IMR-90 (cell line): Measurements from ENCODE around the gene IGFBP7. TPM values are rescaled to one million over a fixed set of nuclear protein-coding genes. Genes with fewer than 3 reads are reported as not detected.

Experiments
- ATAC-seq: fragments of 200-7000 bp; cut with Tn5 transposase; 2 replicates; pipeline ENCODE4 v1.9.1; 2020; ENCODE audit warnings: low read depth, mild to moderate bottlenecking, moderate library complexity
- BruUV-seq: library from RNA; stranded (reverse); fragments of 400-500 nt; replicated peaks from 2 replicates; lab custom pipeline; 2021; lab: Mats Ljungman, UMichigan
- CTCF ChIA-PET: fragments of 300-600 bp; formaldehyde crosslinking; extraction: SDS; loops from one replicate; lab custom pipeline; 2021; ENCODE audit warnings: antibody characterized with exemption; lab: Yijun Ruan, JAX
- POLR2A ChIA-PET: fragments of 300-600 bp; sonication (Branson Sonifier 250); formaldehyde crosslinking; loops from one replicate; lab custom pipeline; 2022; ENCODE audit warnings: antibody characterized with exemption; ENCODE audit not compliant: unreplicated experiment; lab: Charles Lee
- DNase-seq: peaks from one replicate; pipeline ENCODE4 v3.0.0; 2013
- H2AFZ ChIP-seq: replicated peaks from 2 replicates; pipeline ENCODE3; 2013; ENCODE audit warnings: low read length, mild to moderate bottlenecking; ENCODE audit not compliant: poor library complexity
- H2AK5ac ChIP-seq: 2 replicates; pipeline ENCODE4 v1.6.1; 2013; ENCODE audit warnings: low read depth, low read length, inconsistent platforms
- H2AK9ac ChIP-seq: replicated peaks from 2 replicates; pipeline ENCODE3; 2013; ENCODE audit warnings: mild to moderate bottlenecking, low read depth, low read length, moderate library complexity; ENCODE audit not compliant: poor library complexity
- H2BK120ac ChIP-seq: 2 replicates; pipeline ENCODE4 v1.6.1; 2013; ENCODE audit warnings: low read depth, low read length, inconsistent platforms
- H2BK15ac ChIP-seq: 3 replicates; pipeline ENCODE4 v1.6.1; 2013; ENCODE audit warnings: low read depth, low read length, inconsistent platforms
- H2BK20ac ChIP-seq: 2 replicates; pipeline ENCODE4 v1.6.1; 2013; ENCODE audit warnings: low read depth, mild to moderate bottlenecking, inconsistent platforms, low read length, moderate library complexity
- H2BK5ac ChIP-seq: 2 replicates; pipeline ENCODE4 v1.6.1; 2013; ENCODE audit warnings: mild to moderate bottlenecking, low read depth, low read length, inconsistent platforms; ENCODE audit not compliant: poor library complexity, severe bottlenecking
- H3K14ac ChIP-seq: replicated peaks from 2 replicates; pipeline ENCODE4 v1.6.1; 2013; ENCODE audit warnings: low read depth, low read length, inconsistent platforms
- H3K18ac ChIP-seq: 2 replicates; pipeline ENCODE4 v1.6.1; 2013; ENCODE audit warnings: low read depth, low read length, control low read depth
- H3K23ac ChIP-seq: 2 replicates; pipeline ENCODE4 v1.6.1; 2013; ENCODE audit warnings: low read depth, low read length, inconsistent platforms
- H3K27ac ChIP-seq: 2 replicates; pipeline ENCODE4 v1.5.1; 2013; ENCODE audit warnings: mild to moderate bottlenecking, control low read depth, low read length; ENCODE audit not compliant: insufficient read depth
- H3K27me3 ChIP-seq: 2 replicates; pipeline ENCODE4 v1.6.1; 2013; ENCODE audit warnings: low read length; ENCODE audit not compliant: control insufficient read depth, insufficient read depth
- H3K36me3 ChIP-seq: 2 replicates; pipeline ENCODE4 v1.6.1; 2013; ENCODE audit warnings: low read length, mixed read lengths; ENCODE audit not compliant: control insufficient read depth, insufficient read depth
- H3K4ac ChIP-seq: 2 replicates; pipeline ENCODE4 v1.6.1; 2013; ENCODE audit warnings: low read depth, low read length, inconsistent platforms
- H3K4me1 ChIP-seq: 2 replicates; pipeline ENCODE4 v1.6.1; 2013; ENCODE audit warnings: low read length, mixed read lengths; ENCODE audit not compliant: control insufficient read depth, insufficient read depth
- H3K4me2 ChIP-seq: 2 replicates; pipeline ENCODE4 v1.6.1; 2013; ENCODE audit warnings: low read depth, mild to moderate bottlenecking, control low read depth, low read length, moderate library complexity
- H3K4me3 ChIP-seq: 2 replicates; pipeline ENCODE4 v1.5.1; 2013; ENCODE audit warnings: low read depth, mild to moderate bottlenecking, control low read depth, low read length, moderate library complexity; ENCODE audit not compliant: insufficient read depth
- H3K56ac ChIP-seq: 2 replicates; pipeline ENCODE4 v1.6.1; 2013; ENCODE audit warnings: low read length, inconsistent platforms; ENCODE audit not compliant: insufficient read depth; ENCODE audit errors: extremely low read depth
- H3K79me1 ChIP-seq, 2 experiments: 2 replicates each; pipeline ENCODE4 v1.6.1; 2013; ENCODE audit warnings: low read length in 2 of 2, inconsistent platforms in 1 of 2, low read depth in 1 of 2
- H3K9ac ChIP-seq: 2 replicates; pipeline ENCODE4 v1.6.1; 2013; ENCODE audit warnings: low read depth, low read length, control low read depth
- H3K9me1 ChIP-seq: 2 replicates; pipeline ENCODE4 v1.6.1; 2013; ENCODE audit warnings: low read length, inconsistent platforms; ENCODE audit not compliant: insufficient read depth
- H3K9me3 ChIP-seq: 2 replicates; pipeline ENCODE4 v1.6.1; 2013; ENCODE audit warnings: low read length; ENCODE audit not compliant: control insufficient read depth, insufficient read depth
- H4K20me1 ChIP-seq: 2 replicates; pipeline ENCODE4 v1.6.1; 2013; ENCODE audit warnings: low read length, inconsistent platforms; ENCODE audit not compliant: insufficient read depth
- H4K5ac ChIP-seq: 2 replicates; pipeline ENCODE4 v1.6.1; 2013; ENCODE audit warnings: mild to moderate bottlenecking, low read depth, low read length, control low read depth
- H4K8ac ChIP-seq, 2 experiments: 2 replicates each; pipeline ENCODE4 v1.6.1; 2013; ENCODE audit warnings: low read depth in 2 of 2, low read length in 2 of 2, control low read depth in 1 of 2, inconsistent platforms in 1 of 2
- H4K91ac ChIP-seq: 2 replicates; pipeline ENCODE4 v1.6.1; 2013; ENCODE audit warnings: low read depth, low read length, inconsistent platforms; ENCODE audit not compliant: insufficient read depth
- BHLHE40 ChIP-seq: fragments of 150-350 bp; IDR thresholded peaks from 2 replicates; pipeline ENCODE4 v1.6.1; 2016; ENCODE audit warnings: mild to moderate bottlenecking, low read depth, low read length
- CEBPB ChIP-seq: IDR thresholded peaks from 2 replicates; pipeline ENCODE4 v1.6.1; 2012; ENCODE audit warnings: low read depth, low read length, improper control_type of control experiment
- MAZ ChIP-seq: IDR thresholded peaks from 2 replicates; pipeline ENCODE4 v1.6.1; 2012; ENCODE audit warnings: low read depth, mild to moderate bottlenecking, low read length, improper control_type of control experiment, moderate library complexity, borderline replicate concordance
- MXI1 ChIP-seq: IDR thresholded peaks from 2 replicates; pipeline ENCODE4 v1.6.1; 2012; ENCODE audit warnings: low read depth, mild to moderate bottlenecking, low read length, moderate library complexity, borderline replicate concordance
- NFE2L2 ChIP-seq: fragments of 150-350 bp; IDR thresholded peaks from 2 replicates; pipeline ENCODE4 v1.6.1; 2016; ENCODE audit warnings: low read depth, mild to moderate bottlenecking, low read length
- RAD21 ChIP-seq: IDR thresholded peaks from 2 replicates; pipeline ENCODE4 v1.6.1; 2012; ENCODE audit warnings: low read length, improper control_type of control experiment
- RFX5 ChIP-seq: IDR thresholded peaks from 2 replicates; pipeline ENCODE4 v1.8.0; 2012; ENCODE audit warnings: low read depth, mild to moderate bottlenecking, low read length, moderate library complexity
- WGBS, 2 experiments: methylation state at CpG; one replicate each; pipeline versions ENCODE4 v1.1.5 to v1.1.7; 2013; ENCODE audit warnings: missing lambda C conversion rate in 2 of 2; ENCODE audit not compliant: insufficient read length in 1 of 2; ENCODE audit errors: extremely low coverage in 2 of 2; 5-methylcytosine and 5-hydroxymethylcytosine counted together
- dilution Hi-C: fragments of 300-500 bp; cut with HindIII; formaldehyde crosslinking; loops from one replicate; pipeline ENCODE4 v1.14.3; 2018; ENCODE audit warnings: low sequenced_read_pairs; ENCODE audit not compliant: unreplicated experiment
- in situ Hi-C: fragments of 300-500 bp; cut with MboI; formaldehyde crosslinking; loops from 3 replicates; pipeline ENCODE4 v1.14.3; 2019; ENCODE audit warnings: low sequenced_read_pairs, inconsistent platforms, mixed read lengths
- intact Hi-C: fragments of 100-400 bp; cut with micrococcal nuclease; formaldehyde crosslinking; loops from 2 replicates; pipeline ENCODE4 v1.10.0; 2022
- polyA plus RNA-seq, 3 experiments: library from polyadenylated mRNA; depleted of rRNA; stranded (reverse); fragments of >200 nt; gene quantifications; 2 replicates each; pipeline ENCODE4 v1.2.3, GENCODE V29; 2012; ENCODE audit warnings: low replicate concordance in 1 of 3
- total RNA-seq: library from RNA; depleted of rRNA; stranded (reverse); fragments of >200 nt; gene quantifications from 2 replicates; pipeline ENCODE4 v1.2.3, GENCODE V29; 2012
- TF ChIP-seq, protein P1 (sequence below): conservative IDR thresholded peaks from 2 replicates; pipeline ENCODE4 v1.5.1; 2012; ENCODE audit warnings: mild to moderate bottlenecking, low read depth, low read length, improper control_type of control experiment

Gene IGFBP7
- total and polyA plus RNA-seq, 2 of the 4 experiments (the other 2 are of a cell fraction): 33.2 to 267 TPM

DNA sequence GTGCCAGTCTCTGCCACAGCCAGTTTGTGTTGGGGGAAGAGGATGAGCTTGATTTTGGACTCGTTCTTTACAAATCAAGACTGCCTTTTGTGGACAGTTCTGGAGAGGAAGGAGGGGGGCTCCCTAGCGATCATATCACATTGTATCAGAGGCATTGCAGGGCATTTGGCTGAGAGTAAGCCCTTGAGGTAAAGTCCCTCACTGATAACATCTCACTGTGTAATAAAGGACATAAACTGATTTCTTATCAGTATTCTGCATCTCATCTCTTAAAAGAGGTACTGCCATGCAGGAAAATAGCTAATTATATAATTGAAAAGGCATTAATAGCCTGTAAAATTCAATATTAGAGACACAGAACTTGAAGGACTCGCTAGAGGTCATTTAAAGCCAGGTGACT, 6.1 kb upstream of the IGFBP7 start:
- CTCF ChIA-PET: no interaction called here
- BruUV-seq: no TSS peak
- H3K56ac ChIP-seq: no peak overlapping the region
- H2AK5ac ChIP-seq: peak overlapping the region; percentile 35; the same call in 1 of the 2 replicates
- no peak overlapping the region for H3K4me2 ChIP-seq
- H3K9ac ChIP-seq: no peak overlapping the region
- dilution Hi-C loops (no loop called here), intact Hi-C loops (no loop called here), in situ Hi-C loops (no loop called here)
- POLR2A ChIA-PET: no interaction called here
- H2BK15ac ChIP-seq: 0 out of 3 replicates have a peak overlapping the region, but pooled peaks have one; percentile 15
- no peaks in the 10 kb centered on the region for H3K36me3 ChIP-seq
- no peak overlapping the region for H3K18ac ChIP-seq
- peaks cover 20% of the 10 kb centered on the region for H3K9me1 ChIP-seq
- H3K27me3 ChIP-seq: no peaks in the 10 kb centered on the region
- no peak overlapping the region for H3K14ac ChIP-seq
- WGBS, 2 experiments: no CpG with 5 or more reads among the region's 3 CpGs
- H3K4me1 ChIP-seq: peaks cover 16% of the 10 kb centered on the region
- H2BK5ac ChIP-seq: no peak overlapping the region
- no peak overlapping the region for H3K27ac ChIP-seq
- no peak overlapping the region for H2AK9ac ChIP-seq
- H4K8ac ChIP-seq: no peak overlapping the region
- H3K79me1 ChIP-seq: peaks cover 3 to 5% of the 10 kb centered on the region in 2 experiments; a peak in 1 of 4 replicates
- TF ChIP-seq MXI1: no peak
- TF ChIP-seq NFE2L2: no peak
- TF ChIP-seq RAD21: no peak
- TF ChIP-seq, protein P1, sequence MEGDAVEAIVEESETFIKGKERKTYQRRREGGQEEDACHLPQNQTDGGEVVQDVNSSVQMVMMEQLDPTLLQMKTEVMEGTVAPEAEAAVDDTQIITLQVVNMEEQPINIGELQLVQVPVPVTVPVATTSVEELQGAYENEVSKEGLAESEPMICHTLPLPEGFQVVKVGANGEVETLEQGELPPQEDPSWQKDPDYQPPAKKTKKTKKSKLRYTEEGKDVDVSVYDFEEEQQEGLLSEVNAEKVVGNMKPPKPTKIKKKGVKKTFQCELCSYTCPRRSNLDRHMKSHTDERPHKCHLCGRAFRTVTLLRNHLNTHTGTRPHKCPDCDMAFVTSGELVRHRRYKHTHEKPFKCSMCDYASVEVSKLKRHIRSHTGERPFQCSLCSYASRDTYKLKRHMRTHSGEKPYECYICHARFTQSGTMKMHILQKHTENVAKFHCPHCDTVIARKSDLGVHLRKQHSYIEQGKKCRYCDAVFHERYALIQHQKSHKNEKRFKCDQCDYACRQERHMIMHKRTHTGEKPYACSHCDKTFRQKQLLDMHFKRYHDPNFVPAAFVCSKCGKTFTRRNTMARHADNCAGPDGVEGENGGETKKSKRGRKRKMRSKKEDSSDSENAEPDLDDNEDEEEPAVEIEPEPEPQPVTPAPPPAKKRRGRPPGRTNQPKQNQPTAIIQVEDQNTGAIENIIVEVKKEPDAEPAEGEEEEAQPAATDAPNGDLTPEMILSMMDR: no peak
- no peak for TF ChIP-seq MAZ
- TF ChIP-seq CEBPB: no peak
- no peak for TF ChIP-seq RFX5
- TF ChIP-seq BHLHE40: no peak
- no peak overlapping the region for H3K23ac ChIP-seq
- no peak for DNase-seq
- H2BK20ac ChIP-seq: peak overlapping the region; percentile 30; the same call in 1 of the 2 replicates
- no peak for ATAC-seq
- H4K91ac ChIP-seq: no peak overlapping the region
- H4K5ac ChIP-seq: no peak overlapping the region
- 0 out of 2 replicates have a peak overlapping the region, but pooled peaks have one; percentile 31 for H3K4ac ChIP-seq
- no peak overlapping the region for H2AFZ ChIP-seq
- H2BK120ac ChIP-seq: peak overlapping the region; percentile 42; the same call in 1 of the 2 replicates
- H4K20me1 ChIP-seq: no peaks in the 10 kb centered on the region
- no peaks in the 10 kb centered on the region for H3K9me3 ChIP-seq
- no peak overlapping the region for H3K4me3 ChIP-seq
